Vagina (tissue), 2 donors: Measurements from ENCODE around the gene TRIB2. TPM values are rescaled to one million over a fixed set of nuclear protein-coding genes. Genes with fewer than 3 reads are reported as not detected.

Experiments used
- DNase-seq, 2 donors: peaks; one replicate each; pipeline ENCODE4 v3.0.0-alpha.2; 2017; ENCODE audit errors: extremely low spot score in 2 of 2
- H3K27ac ChIP-seq: fragments of 200-600 bp; sonication (generic); one replicate; pipeline ENCODE4 v1.5.1; 2019
- H3K27me3 ChIP-seq: fragments of 200-600 bp; sonication (generic); one replicate; pipeline ENCODE4 v1.5.1; 2019
- H3K36me3 ChIP-seq, 2 donors: fragments of 200-600 bp; sonication (generic); one replicate each; pipeline ENCODE4 v1.5.1; 2017 to 2019
- H3K4me1 ChIP-seq: fragments of 200-600 bp; sonication (generic); one replicate; pipeline ENCODE4 v1.5.1; 2019
- H3K4me3 ChIP-seq, 2 donors: fragments of 200-600 bp; sonication (generic); 1 replicate in 1 of 2; 2 replicates in 1 of 2; pipeline ENCODE4 v1.5.1; 2016 to 2019
- H3K9me3 ChIP-seq: fragments of 200-600 bp; sonication (generic); one replicate; pipeline ENCODE4 v1.5.1; 2019
- CTCF ChIP-seq, 3 experiments: fragments of 450-650 bp in 2 of 3; fragments of 200-600 bp in 1 of 3; sonication (generic) in 1 of 3; IDR thresholded peaks; one replicate each; pipeline ENCODE4 v1.5.1; 2017 to 2019; ENCODE audit warnings: antibody characterized with exemption in 3 of 3, mild to moderate bottlenecking in 2 of 3, moderate library complexity in 2 of 3
- POLR2A ChIP-seq, 2 donors: fragments of 450-650 bp; IDR thresholded peaks; one replicate each; pipeline ENCODE4 v1.6.1; 2017; ENCODE audit warnings: antibody characterized with exemption in 2 of 2, mild to moderate bottlenecking in 2 of 2, moderate library complexity in 2 of 2
- POLR2AphosphoS5 ChIP-seq, 2 donors: sonication (generic); formaldehyde crosslinking; IDR thresholded peaks; one replicate each; pipeline ENCODE4 v1.9.0; 2017; ENCODE audit warnings: antibody characterized with exemption in 2 of 2, mild to moderate bottlenecking in 2 of 2, low read depth in 1 of 2; ENCODE audit not compliant: insufficient read depth in 1 of 2
- intact Hi-C: fragments of 100-400 bp; cut with DNase I; formaldehyde crosslinking; loops from one replicate; pipeline ENCODE4 v1.15.1; 2023
- total RNA-seq: library from RNA; depleted of rRNA; stranded (reverse); fragments of >200 nt; gene quantifications from one replicate; pipeline ENCODE4 v1.2.3, GENCODE V29; 2016

The TRIB2 gene
- total RNA-seq, 1 donor from 2014 or later = 64.8 TPM

GRCh38 chr2:12716032-12716281 is 779 bp upstream of the TRIB2 start:
- peaks cover 30% of the 10 kb centered on the region for H3K4me1 ChIP-seq

GRCh38 chr2:12717191-12718014 is 667 bp downstream of the TRIB2 start:
- Histone ChIP-seq H3K27ac (peak overlapping the region; percentile 81), H3K9me3 (no peaks in the 10 kb centered on the region), H3K4me3 (peak overlapping the region; percentile 73 to 75), H3K4me1 (peaks cover 45% of the 10 kb centered on the region), H3K27me3 (no peaks in the 10 kb centered on the region), H3K36me3 (no peaks in the 10 kb centered on the region)
- no peak for DNase-seq
- intact Hi-C loops = loop anchor here (5.0 to 10.0 kb wide), 4 partner anchors 100 to 853 kb away; no protein-coding TSS in a partner anchor
- TF ChIP-seq CTCF (IDR thresholded peaks at IDR 0.05) (no peak), POLR2AphosphoS5 (IDR thresholded peaks at IDR 0.05; ENCODE audit: insufficient read depth in 1 of 2, low read depth in 1 of 2) (peak in 1 of 2 donors; percentile 63), POLR2A (IDR thresholded peaks at IDR 0.05) (no peak)

More at GRCh38 chr2:12716032-12716281, 779 bp upstream of the TRIB2 start:
- intact Hi-C loops = loop anchor here (5.0 to 10.0 kb wide), 4 partner anchors 101 to 851 kb away; no protein-coding TSS in a partner anchor
- H3K4me3 ChIP-seq = peak overlapping the region; percentile 73 to 75
- no peaks in the 10 kb centered on the region for H3K36me3 ChIP-seq
- no peaks in the 10 kb centered on the region for H3K9me3 ChIP-seq
- no peak for DNase-seq
- peak in 2 of 3 experiments; percentile 22 to 46 for TF ChIP-seq CTCF (IDR thresholded peaks at IDR 0.05)
- TF ChIP-seq POLR2AphosphoS5 (IDR thresholded peaks at IDR 0.05; ENCODE audit: insufficient read depth in 1 of 2, low read depth in 1 of 2) = no peak
- H3K27ac ChIP-seq = peak overlapping the region; percentile 81
- H3K27me3 ChIP-seq = no peaks in the 10 kb centered on the region

- peak in 1 of 2 donors; percentile 87 for DNase-seq
- Histone ChIP-seq H3K27me3 (no peaks in the 10 kb centered on the region), H3K9me3 (no peaks in the 10 kb centered on the region), H3K4me3 (peak overlapping the region; percentile 73 to 75), H3K36me3 (peaks cover 0 to under 1% of the 10 kb centered on the region in 2 donors), H3K4me1 (peaks cover 52% of the 10 kb centered on the region), H3K27ac (peak overlapping the region; percentile 81)
- intact Hi-C loops = loop anchor here (5.0 to 10.0 kb wide), 4 partner anchors 99 to 853 kb away; no protein-coding TSS in a partner anchor
- TF ChIP-seq POLR2AphosphoS5 (IDR thresholded peaks at IDR 0.05; ENCODE audit: insufficient read depth in 1 of 2, low read depth in 1 of 2) = peak in 1 of 2 donors; percentile 50
- TF ChIP-seq CTCF (IDR thresholded peaks at IDR 0.05) = no peak
Observed at GRCh38 chr2:12718015-12718671, 1.4 kb downstream of the TRIB2 start.

GRCh38 chr2:12718711-12719399 is 2.1 kb downstream of the TRIB2 start:
- TF ChIP-seq POLR2AphosphoS5 (IDR thresholded peaks at IDR 0.05; ENCODE audit: insufficient read depth in 1 of 2, low read depth in 1 of 2) (peak in 1 of 2 donors; percentile 2), POLR2A (IDR thresholded peaks at IDR 0.05) (no peak), CTCF (IDR thresholded peaks at IDR 0.05) (no peak)
- Histone ChIP-seq H3K27me3 (no peaks in the 10 kb centered on the region), H3K4me1 (peaks cover 58% of the 10 kb centered on the region), H3K4me3 (peak overlapping the region; percentile 73 to 75), H3K9me3 (no peaks in the 10 kb centered on the region), H3K36me3 (peaks cover 0 to 8% of the 10 kb centered on the region in 2 donors), H3K27ac (peak overlapping the region; percentile 81)
- no peak for DNase-seq
- intact Hi-C loops = loop anchor here (5.0 to 10.0 kb wide), 4 partner anchors 98 to 854 kb away; no protein-coding TSS in a partner anchor
